Measurements from ENCODE around the gene STRIP1. TPM values are rescaled to one million over a fixed set of nuclear protein-coding genes. Genes with fewer than 3 reads are reported as not detected.

The STRIP1 gene
- total and polyA plus RNA-seq, 2 donors (not counting 3 experiments of a cell fraction or from before 2014, with no cell fraction given) = 26.2 to 42.1 TPM

DNA sequence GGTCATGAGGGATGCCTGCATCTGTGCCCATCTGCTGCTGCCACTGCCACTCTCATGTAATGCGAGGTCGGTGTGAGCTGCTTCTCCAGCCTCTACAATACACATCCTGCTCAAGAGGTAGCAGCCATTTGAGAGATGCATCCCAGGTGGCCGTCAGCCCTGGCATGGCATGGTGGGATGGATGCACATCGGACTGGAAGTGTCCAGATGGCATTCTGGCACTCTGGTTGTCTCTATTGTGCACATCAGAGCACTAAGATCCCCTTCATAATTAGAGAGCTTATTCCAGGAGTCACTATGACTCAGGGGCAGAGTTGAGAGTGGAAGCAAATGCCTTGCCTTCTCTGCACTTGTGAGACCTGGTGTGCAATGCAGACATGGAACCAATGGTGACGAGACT is 3.8 kb downstream of the STRIP1 start:
- CTCF ChIA-PET = interaction anchor here (0.9 to 1.2 kb wide), 2 partner anchors 9 to 16 kb away, joined by 3 to 4 read pairs; no protein-coding TSS in a partner anchor

More for the DNA sequence above, 3.8 kb downstream of the STRIP1 start:
- no peaks in the 10 kb centered on the region for H4K20me1 ChIP-seq (replicated peaks; ENCODE audit: control insufficient read depth, extremely low read depth, insufficient read depth, low read length)
- no peak overlapping the region for H3K4me2 ChIP-seq (ENCODE audit: insufficient read depth, low read length)
- dilution Hi-C loops (cut with MboI; ENCODE audit: extremely low pct_ligation_motif_present, low sequenced_read_pairs) = no loop called here
- H3K79me2 ChIP-seq (ENCODE audit: control insufficient read depth, insufficient read depth, low read length) = peaks cover 26% of the 10 kb centered on the region
- FAIRE-seq (no peak), DNase-seq (ENCODE audit: low read depth, low spot score) (no peak)
- BruUV-seq (replicated peaks) = no TSS peak
- TF ChIP-seq POLR2AphosphoS5 (IDR thresholded peaks at IDR 0.05; ENCODE audit: insufficient read depth, low read depth, low read length) (no peak), CTCF (IDR thresholded peaks at IDR 0.05; ENCODE audit: extremely low read depth in 1 of 2, insufficient read depth in 1 of 2, low read depth in 1 of 2, low read length in 2 of 2) (no peak), EZH2 (IDR thresholded peaks at IDR 0.05; ENCODE audit: borderline replicate concordance, low read depth, low read length, severe bottlenecking) (no peak), JUN (IDR thresholded peaks at IDR 0.05; ENCODE audit: borderline replicate concordance, insufficient read depth, insufficient read length, low read depth) (no peak), MYC (IDR thresholded peaks at IDR 0.05; ENCODE audit: low read depth, low read length) (no peak), POLR2A (IDR thresholded peaks at IDR 0.05; ENCODE audit: low read depth, low read length) (no peak), FOS (IDR thresholded peaks at IDR 0.05; ENCODE audit: borderline replicate concordance, insufficient read depth, low read length) (no peak), GATA2 (IDR thresholded peaks at IDR 0.05; ENCODE audit: insufficient read depth, insufficient read length, low read depth, low read length) (no peak)
- TF ChIP-seq, protein P1, sequence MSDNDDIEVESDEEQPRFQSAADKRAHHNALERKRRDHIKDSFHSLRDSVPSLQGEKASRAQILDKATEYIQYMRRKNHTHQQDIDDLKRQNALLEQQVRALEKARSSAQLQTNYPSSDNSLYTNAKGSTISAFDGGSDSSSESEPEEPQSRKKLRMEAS (IDR thresholded peaks at IDR 0.05; ENCODE audit: insufficient read depth, insufficient read length) = no peak
- no peak overlapping the region for H3K27ac ChIP-seq (ENCODE audit: insufficient read depth, low read depth, low read length)
- intact Hi-C loops (cut with micrococcal nuclease) = loop anchor here (10.0 kb wide), 1 partner anchor 943 kb away; the partner anchor contains the start of gene TMEM167B
- POLR2A ChIA-PET = no interaction called here
- no peaks in the 10 kb centered on the region for H3K9me1 ChIP-seq (replicated peaks; ENCODE audit: control insufficient read depth, extremely low read depth, insufficient read depth, low read length)
- H3K4me3 ChIP-seq (replicated peaks in 1 of 3; ENCODE audit: insufficient read depth in 1 of 3, low read depth in 1 of 3, low read length in 3 of 3) = no peak overlapping the region
- no peak overlapping the region for H3K9ac ChIP-seq (replicated peaks; ENCODE audit: extremely low read depth, insufficient read depth, low read length)
- H3K27me3 ChIP-seq (ENCODE audit: control insufficient read depth in 2 of 2, insufficient read depth in 2 of 2, low read length in 2 of 2) = no peaks in the 10 kb centered on the region
- peaks cover 9% of the 10 kb centered on the region for H3K4me1 ChIP-seq (ENCODE audit: control insufficient read depth, extremely low read depth, insufficient read depth, low read length)
- peaks cover 11 to 47% of the 10 kb centered on the region in 2 experiments for H3K36me3 ChIP-seq (ENCODE audit: control insufficient read depth in 2 of 2, extremely low read depth in 1 of 2, insufficient read depth in 2 of 2, low read length in 2 of 2)
- no peaks in the 10 kb centered on the region for H3K9me3 ChIP-seq (replicated peaks; ENCODE audit: control insufficient read depth, insufficient read depth, low read length)
- no peak overlapping the region for H2AFZ ChIP-seq (ENCODE audit: low read depth, low read length)

Data from endothelial cell of umbilical vein (primary cell).